SIG-M5 (cell line): ENCODE data around the gene PARN.

Experiments used
- DNase-seq: peaks from one replicate; lab custom pipeline; 2025; lab: John Stamatoyannopoulos, UW

PARN gene

GRCh38 chr16:14499110-14499509 is 130.9 kb downstream of the PARN start:
- DNase-seq = no peak

DNA sequence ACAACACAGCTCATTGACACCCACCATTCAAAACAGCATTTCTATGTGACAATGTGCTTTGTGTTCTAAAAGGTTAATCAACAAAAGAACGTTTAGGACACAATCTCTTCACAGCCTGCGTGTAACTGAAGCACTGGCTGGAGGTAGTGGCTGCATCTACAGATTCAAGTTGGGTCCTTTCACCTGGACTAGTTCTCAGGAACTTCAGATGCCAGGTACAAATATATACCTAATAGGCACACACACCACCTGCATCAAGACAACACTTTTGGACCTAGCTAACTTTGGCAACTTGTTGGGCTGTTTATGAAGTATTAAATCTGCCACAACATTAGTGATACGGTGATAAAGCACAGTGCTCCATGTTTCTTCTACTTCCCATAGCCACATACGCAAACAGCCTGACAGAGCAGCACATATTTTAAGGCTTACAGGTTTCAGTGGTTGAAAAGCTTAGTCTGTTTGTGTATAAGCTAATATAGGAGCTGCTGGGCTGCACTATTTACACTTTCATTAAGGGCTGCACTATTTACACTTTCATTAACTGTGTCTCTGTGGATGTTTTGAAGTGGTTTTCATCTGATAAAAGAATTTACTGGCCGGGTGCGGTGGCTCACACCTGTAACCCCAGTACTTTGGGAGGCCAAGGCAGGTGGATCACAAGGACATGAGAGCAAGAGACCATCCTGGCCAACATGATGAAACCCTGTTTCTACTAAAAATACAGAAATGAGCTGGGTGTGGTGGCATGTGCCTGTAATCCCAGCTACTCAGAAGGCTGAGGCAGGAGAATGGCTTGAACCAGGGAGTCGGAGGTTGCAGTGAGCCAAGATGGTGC is 132.6 kb downstream of the PARN start:
- DNase-seq = no peak

- no peak for DNase-seq
Measured at GRCh38 chr16:14496786-14497185, 133.3 kb downstream of the PARN start.

DNA sequence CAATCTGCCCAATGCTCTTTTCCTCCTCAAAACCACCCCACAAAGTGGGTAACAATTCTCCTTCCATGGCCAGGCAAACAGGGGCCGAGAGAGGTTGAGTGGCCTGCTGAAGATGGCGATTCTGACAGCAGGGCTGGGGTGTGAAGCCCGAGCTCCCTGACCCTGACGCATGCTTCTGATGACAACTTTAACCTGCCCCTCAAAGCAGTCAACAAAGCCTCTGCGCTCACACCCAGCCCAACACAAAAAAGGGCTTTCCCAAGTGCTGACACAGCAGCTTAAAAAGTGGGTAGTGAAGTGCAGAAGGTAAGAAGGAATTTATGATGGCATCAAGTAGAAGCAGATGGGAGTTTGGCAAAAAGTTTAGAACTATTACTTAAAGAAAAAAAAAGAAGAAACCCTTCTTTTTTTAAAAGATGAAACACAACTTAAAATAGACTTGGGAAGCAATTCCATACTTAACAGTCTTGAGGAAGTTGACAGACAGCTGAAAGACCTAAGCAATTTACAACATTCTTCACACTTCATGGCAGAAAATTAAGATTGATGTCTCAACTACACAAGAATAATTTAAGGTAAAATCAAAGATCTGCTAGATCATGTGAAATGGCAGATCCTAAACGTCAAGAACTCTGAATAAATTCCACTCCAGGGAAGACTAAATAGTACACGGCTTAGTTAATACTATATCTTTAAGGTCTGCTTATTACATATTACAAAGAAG is 133.9 kb downstream of the PARN start:
- no peak for DNase-seq

- DNase-seq = no peak
Measured at GRCh38 chr16:14495213-14496046, 134.6 kb downstream of the PARN start.

DNA sequence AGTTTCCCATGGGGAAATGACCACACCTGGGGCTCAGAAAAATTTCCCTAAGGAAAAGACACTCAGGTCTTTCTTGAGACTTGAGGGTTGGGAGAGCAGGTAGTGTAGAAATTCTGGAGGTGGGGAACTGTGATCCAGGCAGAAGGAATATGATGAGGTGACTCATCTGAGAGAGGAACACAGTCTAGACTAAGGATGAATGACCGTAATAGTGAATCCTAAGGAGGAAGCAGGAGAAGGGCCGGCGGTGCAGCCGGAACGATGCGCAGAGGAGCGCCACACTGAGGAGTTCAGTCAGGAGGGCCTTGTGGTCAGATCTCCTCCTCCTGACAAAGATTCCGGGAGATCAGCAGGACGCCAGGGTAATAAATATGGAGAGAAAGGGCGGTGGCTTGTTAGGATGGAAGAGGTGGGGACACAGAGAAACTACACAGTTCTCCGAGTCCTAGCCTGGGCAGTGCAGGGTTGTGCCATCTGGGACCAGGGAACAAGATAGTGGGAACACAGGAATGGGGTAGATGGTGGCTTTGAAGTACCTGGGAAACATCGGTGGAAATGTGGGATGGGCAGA is 135.6 kb downstream of the PARN start:
- no peak for DNase-seq

- DNase-seq = no peak
Measured at GRCh38 chr16:14493791-14494190, 136.3 kb downstream of the PARN start.

DNA sequence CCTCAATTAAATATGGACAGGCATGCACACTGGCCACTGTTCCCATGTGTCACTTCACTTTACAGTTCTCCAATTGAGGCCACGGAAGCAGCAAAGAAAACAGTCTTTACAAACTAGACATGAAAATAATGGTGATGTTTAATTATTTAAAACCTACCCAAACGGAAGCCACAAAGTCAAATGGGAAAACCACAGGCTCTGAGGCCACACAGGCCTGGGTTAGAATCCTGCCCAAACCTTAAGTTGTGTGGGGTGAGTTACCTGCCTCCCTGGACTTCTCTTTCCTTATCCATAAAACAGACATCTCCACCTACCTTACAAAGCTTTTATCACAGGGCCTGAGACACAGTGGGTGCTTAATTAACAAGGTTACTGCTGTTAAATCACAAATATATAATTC is 137.4 kb downstream of the PARN start:
- DNase-seq = no peak

DNA sequence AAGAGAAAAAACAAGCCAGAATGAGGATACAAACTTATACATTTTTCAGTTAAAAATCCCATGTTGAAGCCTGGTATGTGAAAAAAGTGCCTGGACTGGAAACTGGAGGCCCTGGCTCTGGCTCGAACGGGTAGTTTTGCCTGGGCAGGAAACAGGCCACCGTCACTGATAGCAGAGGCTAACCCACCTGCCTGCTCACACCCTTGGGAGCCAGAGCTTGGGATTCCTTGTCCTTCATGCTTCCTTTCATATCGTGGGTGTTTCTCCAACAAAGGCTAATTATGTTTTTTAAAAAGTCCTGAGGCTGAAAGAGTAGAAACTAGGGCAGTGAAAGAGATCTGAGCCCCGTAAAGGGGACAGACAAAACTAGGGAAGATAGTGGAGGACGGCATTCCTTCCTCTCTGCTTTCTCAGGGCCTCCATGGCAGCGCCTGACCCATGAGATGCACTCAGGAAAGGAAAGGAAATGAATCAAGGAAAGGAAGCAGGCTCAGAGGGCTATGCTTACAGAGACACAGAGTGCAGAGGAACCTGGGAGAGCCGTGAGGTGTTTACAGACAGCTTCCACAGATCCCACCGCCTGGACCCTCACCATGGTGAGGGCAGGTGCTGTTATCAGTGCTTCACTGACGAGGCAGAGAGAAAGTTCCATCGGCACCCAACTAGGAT is 138.1 kb downstream of the PARN start:
- DNase-seq = no peak

DNA sequence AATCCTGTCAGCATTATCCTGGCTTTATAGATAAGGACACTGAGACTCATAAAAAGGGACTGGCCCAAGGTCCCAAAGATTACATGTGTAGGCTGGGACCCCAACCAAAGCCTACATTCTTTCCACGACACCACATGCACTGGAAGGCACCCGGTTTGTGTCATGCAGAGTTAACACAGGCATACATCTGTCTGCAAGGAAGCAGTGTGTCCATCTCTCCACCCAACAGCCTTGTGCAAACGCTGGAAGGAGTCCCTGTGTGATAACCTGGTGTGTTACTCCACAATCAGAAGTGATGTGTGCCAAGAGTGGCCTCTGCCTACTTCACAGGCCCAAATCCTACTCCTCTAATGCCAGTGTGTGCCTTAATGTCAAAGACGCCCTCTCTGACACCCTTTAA is 139.8 kb downstream of the PARN start:
- no peak for DNase-seq

DNA sequence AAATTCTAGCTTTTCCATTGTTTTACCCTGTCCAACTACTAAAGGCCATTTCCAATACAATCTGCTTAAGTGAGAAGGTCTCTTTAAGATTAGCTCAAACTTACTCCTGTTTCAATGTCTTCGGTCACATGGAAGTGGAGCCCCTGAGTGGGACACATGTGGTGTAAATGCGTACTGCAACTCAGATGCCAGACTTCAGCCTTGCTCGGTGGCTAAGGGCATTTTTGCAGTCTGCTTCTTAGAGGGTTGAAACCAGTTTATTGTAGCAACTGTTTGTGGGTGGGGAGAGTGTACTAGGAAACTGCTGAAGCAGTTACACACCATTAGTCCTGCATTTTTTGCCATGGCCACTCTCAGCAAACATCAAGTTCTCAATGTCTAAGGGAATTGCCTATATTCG is 140.6 kb downstream of the PARN start:
- no peak for DNase-seq

- DNase-seq = no peak
Measured at GRCh38 chr16:14487579-14487978, 142.5 kb downstream of the PARN start.

GRCh38 chr16:14486520-14487303 is 143.3 kb downstream of the PARN start:
- no peak for DNase-seq

GRCh38 chr16:14485811-14486519 is 144.1 kb downstream of the PARN start:
- no peak for DNase-seq

DNA sequence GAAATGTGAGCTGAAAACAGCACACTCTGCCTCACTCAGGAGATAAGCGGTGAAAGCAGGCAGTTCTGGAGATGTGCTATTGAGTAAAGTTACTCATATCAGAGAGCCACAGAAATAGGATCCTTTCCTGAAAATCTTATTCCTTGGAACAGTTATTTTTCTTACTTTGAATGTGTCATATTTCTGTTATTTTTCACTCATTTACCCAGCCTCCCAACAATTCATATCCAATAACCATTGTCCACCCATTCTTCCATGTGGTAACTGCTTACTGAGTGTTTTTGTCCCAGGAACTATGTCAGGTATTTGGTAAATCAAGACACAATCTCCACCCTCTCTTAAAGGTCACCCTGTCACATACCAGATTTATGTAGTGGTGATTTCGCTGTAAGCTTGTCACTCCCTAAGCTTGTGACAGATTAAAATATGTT is 144.9 kb downstream of the PARN start:
- no peak for DNase-seq

GRCh38 chr16:14483819-14484385 is 146.2 kb downstream of the PARN start:
- DNase-seq = no peak

DNA sequence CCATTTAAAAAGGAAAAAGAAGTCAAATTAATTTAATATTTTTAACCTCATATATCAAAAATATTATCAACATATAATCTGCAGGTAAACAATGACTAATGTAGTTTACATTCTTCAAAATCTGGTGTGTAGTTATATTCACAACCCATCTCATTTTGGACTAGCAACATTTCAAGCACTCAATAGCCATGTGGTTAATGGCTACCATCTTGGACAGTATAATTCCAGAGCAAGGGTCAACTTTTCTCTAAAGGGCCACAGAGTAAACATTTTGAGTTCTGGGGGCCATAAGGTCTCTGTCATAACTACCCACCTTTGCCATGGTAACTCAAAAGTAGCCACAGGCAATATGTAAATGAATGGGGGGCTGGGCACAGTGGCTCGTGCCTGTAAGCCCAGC is 153.9 kb downstream of the PARN start:
- DNase-seq = no peak

- no peak for DNase-seq
Measured at GRCh38 chr16:14475370-14476139, 154.5 kb downstream of the PARN start.

GRCh38 chr16:14473488-14473887 is 156.6 kb downstream of the PARN start:
- no peak for DNase-seq
